ENCODE measurements around the gene SEC24A. TPM values are rescaled to one million over a fixed set of nuclear protein-coding genes. Genes with fewer than 3 reads are reported as not detected.

Gene SEC24A
- total RNA-seq = 25.5 and 30.3 TPM in 2 replicates

DNA sequence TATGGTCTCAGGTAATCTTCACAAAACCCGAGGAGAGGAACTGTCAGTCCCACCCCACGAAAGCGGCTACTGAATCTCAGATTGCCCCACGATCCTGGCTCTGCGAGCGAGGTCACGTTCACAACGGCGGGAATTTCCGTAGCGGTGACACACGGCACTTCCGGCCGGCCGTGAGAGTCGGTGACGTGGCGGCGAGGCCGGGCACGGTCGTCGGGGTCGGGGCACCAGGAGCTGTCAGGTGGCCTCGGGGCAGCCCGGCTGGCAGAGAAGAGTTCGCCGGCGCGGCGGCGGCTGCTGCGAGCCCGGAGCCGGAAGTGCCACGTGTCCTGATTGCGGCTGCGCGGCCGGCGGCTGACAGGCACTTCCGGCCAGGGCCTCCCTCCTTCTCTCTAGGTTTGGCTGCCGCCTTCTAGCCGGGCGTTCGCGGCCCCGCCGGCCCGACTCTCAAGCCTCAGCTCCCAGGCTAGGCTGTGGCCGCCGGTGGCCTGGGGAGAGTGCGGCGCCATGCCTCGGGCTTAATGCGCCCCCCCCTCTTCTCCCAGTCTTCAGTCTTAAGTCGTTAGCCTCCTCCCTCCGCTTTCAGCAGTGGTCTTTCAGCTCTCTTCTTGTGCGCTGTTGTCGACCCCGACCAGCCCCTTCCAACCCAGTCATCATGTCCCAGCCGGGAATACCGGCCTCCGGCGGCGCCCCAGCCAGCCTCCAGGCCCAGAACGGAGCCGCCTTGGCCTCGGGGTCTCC is at the start of gene SEC24A:
Gene SEC24A (plus strand): TSS at position 361 of the 738 bp plus-strand sequence. CDS start 292 bp downstream, at position 653.

DNA sequence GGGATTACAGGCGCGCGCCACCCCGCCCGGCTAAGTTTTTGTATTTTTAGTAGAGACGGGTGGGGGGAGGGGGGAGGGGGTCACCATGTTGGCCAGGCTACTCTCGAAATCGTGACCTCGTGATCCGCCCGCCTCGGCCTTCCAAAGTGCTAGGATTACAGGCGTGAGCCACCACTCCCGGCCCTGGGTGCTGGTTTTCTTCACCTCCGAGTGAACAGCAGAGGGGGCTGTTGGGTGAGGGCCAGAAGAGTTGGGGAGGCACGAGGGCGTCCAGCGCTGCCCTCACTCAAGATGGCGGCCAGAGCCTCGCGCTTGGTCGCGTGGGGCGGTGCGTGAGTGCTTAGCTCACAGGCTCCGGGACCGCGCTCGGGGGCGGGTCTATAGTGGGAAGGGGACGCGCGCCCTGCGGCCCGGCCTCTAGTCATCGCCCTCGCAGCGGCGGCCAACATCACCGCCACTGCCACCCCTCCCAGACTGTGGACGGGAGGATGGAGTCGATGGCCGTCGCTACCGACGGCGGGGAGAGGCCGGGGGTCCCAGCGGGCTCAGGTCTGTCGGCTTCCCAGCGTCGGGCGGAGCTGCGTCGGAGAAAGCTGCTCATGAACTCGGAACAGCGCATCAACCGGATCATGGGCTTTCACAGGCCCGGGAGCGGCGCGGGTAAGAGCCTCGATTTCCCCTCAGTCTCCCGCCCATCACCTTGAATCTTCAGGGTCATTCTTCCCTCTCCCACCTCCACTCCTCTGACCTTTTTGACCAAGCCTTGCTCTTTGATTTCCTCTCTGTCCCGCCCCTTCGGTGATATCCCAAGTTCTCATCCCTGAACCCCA is 89.8 kb downstream of the SEC24A start, which contains the start of gene CAMLG:
Gene CAMLG (plus strand): TSS at position 416 of the 830 bp plus-strand sequence. CDS start 73 bp downstream, at position 489.

GRCh38 chr5:134758504-134759341 is 110.1 kb downstream of the SEC24A start, which contains the start of gene DDX46:
Gene DDX46, plus strand, starts transcription at chr5:134758779. Its CDS starts 160 bp downstream, at chr5:134758939.

Other genes starting within 250 kb of the SEC24A start
- gene CDKN2AIPNL, start 236.9 kb upstream of the SEC24A start, total RNA-seq = 18.4 and 37.8 TPM in 2 replicates
- 40.7 and 46.5 TPM in 2 replicates for gene JADE2, start 123.1 kb upstream of the SEC24A start, total RNA-seq
- 54.7 and 111 TPM in 2 replicates for gene SAR1B, start 16.0 kb upstream of the SEC24A start, total RNA-seq
- gene CAMLG, start 89.8 kb downstream of the SEC24A start, total RNA-seq = 44.5 and 46.4 TPM in 2 replicates
- 15.5 and 31.6 TPM in 2 replicates for gene DDX46, start 110.0 kb downstream of the SEC24A start, total RNA-seq
- gene C5orf24, start 197.2 kb downstream of the SEC24A start, total RNA-seq = 31.4 and 32.3 TPM in 2 replicates
- gene TXNDC15, start 225.6 kb downstream of the SEC24A start, total RNA-seq = 130 and 169 TPM in 2 replicates